ENCODE data around the gene DYSF. TPM values are rescaled to one million over a fixed set of nuclear protein-coding genes. Genes with fewer than 3 reads are reported as not detected.
A peak's percentile ranks its signal among the peaks of the same experiment; 100 is the strongest.

The DYSF gene
- total RNA-seq, 1 experiment from 2014 or later = 0.89 TPM

DNA sequence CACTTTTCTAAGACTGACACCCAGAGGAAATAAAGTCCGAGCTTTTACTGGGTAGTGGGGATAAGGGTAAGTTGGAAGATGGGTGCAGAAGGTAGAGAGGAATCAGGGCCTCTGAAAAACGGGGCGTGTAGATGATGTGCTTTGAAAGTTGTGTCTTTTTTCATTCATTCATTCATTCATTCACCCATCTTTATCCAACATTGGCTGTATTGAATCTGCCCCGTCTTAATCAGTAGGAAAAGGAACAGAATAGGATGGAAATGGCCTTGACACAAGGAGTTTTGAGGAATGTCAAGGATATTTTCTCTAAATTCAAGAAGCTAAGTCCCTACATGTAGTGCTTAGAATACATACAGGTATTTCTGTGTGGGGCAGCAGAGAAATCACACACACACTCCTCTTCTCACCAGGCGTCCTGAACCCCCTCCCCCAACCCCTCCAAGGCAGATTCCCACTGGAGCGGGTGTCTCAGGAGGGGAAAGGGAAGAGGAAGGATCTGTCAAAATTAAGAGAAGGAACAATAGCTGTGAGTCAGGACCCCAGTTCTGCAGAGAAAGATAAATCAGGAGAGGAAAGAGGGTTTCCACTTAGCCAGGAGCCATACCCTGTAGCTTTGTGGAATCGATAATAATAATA, 13.9 kb downstream of the DYSF start:
- Histone ChIP-seq H3K4me2 (ENCODE audit: low read length) (peak overlapping the region; percentile 99), H3K79me2 (ENCODE audit: insufficient read depth, low read length) (no peaks in the 10 kb centered on the region), H3K36me3 (ENCODE audit: control insufficient read depth in 1 of 2, insufficient read depth in 2 of 2, low read length in 2 of 2) (no peaks in the 10 kb centered on the region), H3K9me3 (ENCODE audit: control insufficient read depth in 1 of 2, insufficient read depth in 1 of 2, low read depth in 1 of 2, low read length in 2 of 2) (no peaks in the 10 kb centered on the region), H3K9me2 (ENCODE audit: insufficient read depth) (no peaks in the 10 kb centered on the region), H3K4me3 (replicated peaks in 1 of 2; ENCODE audit: low read depth in 1 of 2, low read length in 2 of 2) (peak overlapping the region; percentile 53 to 92), H3K27me3 (ENCODE audit: insufficient read depth, low read length) (peaks cover 3% of the 10 kb centered on the region; the same call in 1 of the 2 replicates), H2AFZ (ENCODE audit: low read depth, low read length, poor library complexity, severe bottlenecking) (peak overlapping the region; percentile 99), H4K20me1 (ENCODE audit: insufficient read depth) (no peaks in the 10 kb centered on the region), H3K9ac (ENCODE audit: low read length) (peak overlapping the region; percentile 68), H3K4me1 (ENCODE audit: control insufficient read depth in 1 of 2, insufficient read depth in 2 of 2, low read length in 2 of 2) (peaks cover 0 to 22% of the 10 kb centered on the region in 2 experiments; a peak in 3 of 4 replicates), H3K27ac (ENCODE audit: low read depth, low read length) (no peak overlapping the region)
- intact Hi-C loops (cut with micrococcal nuclease) = no loop called here
- POLR2A ChIA-PET = no interaction called here
- ATAC-seq = peak; percentile 26
- BruUV-seq (replicated peaks) = no TSS peak
- CTCF ChIA-PET = interaction anchor here (0.9 kb wide), 1 partner anchor 43 kb away, joined by 4 read pairs; no protein-coding TSS in a partner anchor
- DNase-seq (ENCODE audit: low read depth, low spot score) = no peak
- RAD21 ChIA-PET (ENCODE audit: low non-redundant PET in 1 of 2, low total read pairs in 2 of 2, uncharacterized antibody in 2 of 2, unreplicated experiment in 2 of 2) = no interaction called here
- TF ChIP-seq YY1 (IDR thresholded peaks at IDR 0.05; ENCODE audit: extremely low read depth, insufficient replicate concordance, low read depth, low read length) = no peak
- no peak for TF ChIP-seq POLR2A (IDR thresholded peaks at IDR 0.05; ENCODE audit: borderline replicate concordance, extremely low read depth, insufficient read depth, insufficient read length)
- TF ChIP-seq CEBPB (IDR thresholded peaks at IDR 0.05; ENCODE audit: low read depth) = no peak
- TF ChIP-seq, protein P1, sequence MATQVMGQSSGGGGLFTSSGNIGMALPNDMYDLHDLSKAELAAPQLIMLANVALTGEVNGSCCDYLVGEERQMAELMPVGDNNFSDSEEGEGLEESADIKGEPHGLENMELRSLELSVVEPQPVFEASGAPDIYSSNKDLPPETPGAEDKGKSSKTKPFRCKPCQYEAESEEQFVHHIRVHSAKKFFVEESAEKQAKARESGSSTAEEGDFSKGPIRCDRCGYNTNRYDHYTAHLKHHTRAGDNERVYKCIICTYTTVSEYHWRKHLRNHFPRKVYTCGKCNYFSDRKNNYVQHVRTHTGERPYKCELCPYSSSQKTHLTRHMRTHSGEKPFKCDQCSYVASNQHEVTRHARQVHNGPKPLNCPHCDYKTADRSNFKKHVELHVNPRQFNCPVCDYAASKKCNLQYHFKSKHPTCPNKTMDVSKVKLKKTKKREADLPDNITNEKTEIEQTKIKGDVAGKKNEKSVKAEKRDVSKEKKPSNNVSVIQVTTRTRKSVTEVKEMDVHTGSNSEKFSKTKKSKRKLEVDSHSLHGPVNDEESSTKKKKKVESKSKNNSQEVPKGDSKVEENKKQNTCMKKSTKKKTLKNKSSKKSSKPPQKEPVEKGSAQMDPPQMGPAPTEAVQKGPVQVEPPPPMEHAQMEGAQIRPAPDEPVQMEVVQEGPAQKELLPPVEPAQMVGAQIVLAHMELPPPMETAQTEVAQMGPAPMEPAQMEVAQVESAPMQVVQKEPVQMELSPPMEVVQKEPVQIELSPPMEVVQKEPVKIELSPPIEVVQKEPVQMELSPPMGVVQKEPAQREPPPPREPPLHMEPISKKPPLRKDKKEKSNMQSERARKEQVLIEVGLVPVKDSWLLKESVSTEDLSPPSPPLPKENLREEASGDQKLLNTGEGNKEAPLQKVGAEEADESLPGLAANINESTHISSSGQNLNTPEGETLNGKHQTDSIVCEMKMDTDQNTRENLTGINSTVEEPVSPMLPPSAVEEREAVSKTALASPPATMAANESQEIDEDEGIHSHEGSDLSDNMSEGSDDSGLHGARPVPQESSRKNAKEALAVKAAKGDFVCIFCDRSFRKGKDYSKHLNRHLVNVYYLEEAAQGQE (IDR thresholded peaks at IDR 0.05; ENCODE audit: low read depth) = no peak
- TF ChIP-seq, protein P2, sequence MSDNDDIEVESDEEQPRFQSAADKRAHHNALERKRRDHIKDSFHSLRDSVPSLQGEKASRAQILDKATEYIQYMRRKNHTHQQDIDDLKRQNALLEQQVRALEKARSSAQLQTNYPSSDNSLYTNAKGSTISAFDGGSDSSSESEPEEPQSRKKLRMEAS (IDR thresholded peaks at IDR 0.05) = no peak
- TF ChIP-seq EZH2phosphoT487 (IDR thresholded peaks at IDR 0.05; ENCODE audit: borderline replicate concordance) = no peak
- TF ChIP-seq, protein P3, sequence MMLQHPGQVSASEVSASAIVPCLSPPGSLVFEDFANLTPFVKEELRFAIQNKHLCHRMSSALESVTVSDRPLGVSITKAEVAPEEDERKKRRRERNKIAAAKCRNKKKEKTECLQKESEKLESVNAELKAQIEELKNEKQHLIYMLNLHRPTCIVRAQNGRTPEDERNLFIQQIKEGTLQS (IDR thresholded peaks at IDR 0.05) = no peak
- no peak for TF ChIP-seq SIN3A (IDR thresholded peaks at IDR 0.05; ENCODE audit: low read depth)
- TF ChIP-seq TCF7L2 (IDR thresholded peaks at IDR 0.05; ENCODE audit: borderline replicate concordance, extremely low read depth, insufficient read depth, insufficient read length) = no peak
- TF ChIP-seq ELF1 (IDR thresholded peaks at IDR 0.05; ENCODE audit: borderline replicate concordance, low read depth) = no peak
